Naive B cell (primary cell): ENCODE results near the gene NRIP1. TPM values are rescaled to one million over a fixed set of nuclear protein-coding genes. Genes with fewer than 3 reads are reported as not detected.

Source experiments
- ATAC-seq, 2 donors: fragments of 150-1000 bp; cut with Tn5 transposase; 2 replicates each; pipeline ENCODE4 v1.10.0; 2021; ENCODE audit warnings: low read depth in 2 of 2, mild to moderate bottlenecking in 2 of 2, moderate library complexity in 2 of 2
- DNase-seq: peaks from one replicate; pipeline ENCODE4 v3.0.0; 2022
- H3K27ac Mint-ChIP-seq, 6 donors: one replicate each; pipeline ENCODE4 v1.8.0; 2020 to 2022; ENCODE audit warnings: mild to moderate bottlenecking in 6 of 6, mixed read lengths in 6 of 6, moderate library complexity in 5 of 6, inconsistent platforms in 2 of 6
- H3K27me3 Mint-ChIP-seq, 3 donors: one replicate each; pipeline ENCODE4 v1.8.0; 2021 to 2022; ENCODE audit warnings: mixed read lengths in 3 of 3, mild to moderate bottlenecking in 1 of 3
- H3K36me3 Mint-ChIP-seq, 2 donors: one replicate each; pipeline ENCODE4 v1.8.0; 2020 to 2022; ENCODE audit warnings: mixed read lengths in 2 of 2, inconsistent platforms in 1 of 2, mild to moderate bottlenecking in 1 of 2
- H3K4me1 Mint-ChIP-seq, 3 donors: one replicate each; pipeline ENCODE4 v1.8.0; 2020 to 2022; ENCODE audit warnings: mixed read lengths in 3 of 3, inconsistent platforms in 1 of 3, mild to moderate bottlenecking in 1 of 3, moderate library complexity in 1 of 3
- H3K4me3 Mint-ChIP-seq, 8 donors: one replicate each; pipeline ENCODE4 v1.8.0; 2020 to 2022; ENCODE audit warnings: mild to moderate bottlenecking in 8 of 8, mixed read lengths in 8 of 8, moderate library complexity in 8 of 8, inconsistent platforms in 2 of 8
- H3K9me3 Mint-ChIP-seq, 7 donors: one replicate each; pipeline ENCODE4 v1.8.0; 2020 to 2022; ENCODE audit warnings: mixed read lengths in 7 of 7, mild to moderate bottlenecking in 5 of 7, inconsistent platforms in 2 of 7, moderate library complexity in 1 of 7
- polyA plus RNA-seq, 6 donors: library from polyadenylated mRNA; unstranded; fragments of 300-500 nt; fragmentation: Illumina TruSeq; gene quantifications; one replicate each; pipeline ENCODE4 v1.2.3, GENCODE V29; 2021; ENCODE audit warnings: low read depth in 6 of 6

The NRIP1 gene
- polyA plus RNA-seq, 6 donors from 2014 or later: 43.9 to 73.9 (median 52.2) TPM

GRCh38 chr21:15061747-15062605, 2.8 kb downstream of the NRIP1 start:
- no peaks in the 10 kb centered on the region for H3K36me3 Mint-ChIP-seq
- H3K4me1 Mint-ChIP-seq: peaks cover 51 to 67% (median 65%) of the 10 kb centered on the region in 3 donors
- no peaks in the 10 kb centered on the region for H3K27me3 Mint-ChIP-seq

GRCh38 chr21:15061279-15061678, 3.5 kb downstream of the NRIP1 start:
- peaks cover 56 to 73% (median 72%) of the 10 kb centered on the region in 3 donors for H3K4me1 Mint-ChIP-seq
- H3K27me3 Mint-ChIP-seq: no peaks in the 10 kb centered on the region
- ATAC-seq (no peak), DNase-seq (no peak)
- H3K36me3 Mint-ChIP-seq: no peaks in the 10 kb centered on the region
- H3K4me3 Mint-ChIP-seq: peak overlapping the region; percentile 31 to 99 (median 76)
- H3K27ac Mint-ChIP-seq: peak overlapping the region in 5 of 6 donors; percentile 18 to 92 (median 65)
- no peaks in the 10 kb centered on the region for H3K9me3 Mint-ChIP-seq

More at GRCh38 chr21:15061747-15062605, 2.8 kb downstream of the NRIP1 start:
- Mint-ChIP-seq H3K4me3 (peak overlapping the region; percentile 82 to 99 (median 90)), H3K9me3 (no peaks in the 10 kb centered on the region), H3K27ac (peak overlapping the region; percentile 28 to 92 (median 76))
- ATAC-seq (no peak), DNase-seq (no peak)

- Mint-ChIP-seq H3K27ac (peak overlapping the region in 5 of 6 donors; percentile 1 to 65 (median 6)), H3K9me3 (no peaks in the 10 kb centered on the region), H3K4me3 (peak overlapping the region; percentile 7 to 99 (median 54)), H3K36me3 (no peaks in the 10 kb centered on the region), H3K4me1 (peaks cover 59 to 79% (median 76%) of the 10 kb centered on the region in 3 donors), H3K27me3 (no peaks in the 10 kb centered on the region)
- ATAC-seq: no peak
- DNase-seq: no peak
These were observed 4.1 kb downstream of the NRIP1 start for GRCh38 chr21:15060543-15061175.

GRCh38 chr21:15059397-15059796, 5.4 kb downstream of the NRIP1 start:
- H3K9me3 Mint-ChIP-seq: no peaks in the 10 kb centered on the region
- ATAC-seq (no peak), DNase-seq (no peak)
- H3K27me3 Mint-ChIP-seq: no peaks in the 10 kb centered on the region
- peak overlapping the region in 5 of 8 donors; percentile 45 to 79 (median 75) for H3K4me3 Mint-ChIP-seq
- no peaks in the 10 kb centered on the region for H3K36me3 Mint-ChIP-seq
- H3K4me1 Mint-ChIP-seq: peaks cover 67 to 90% (median 89%) of the 10 kb centered on the region in 3 donors
- peak overlapping the region in 2 of 6 donors; percentile 11 to 53 for H3K27ac Mint-ChIP-seq

GRCh38 chr21:15058854-15059263, 5.9 kb downstream of the NRIP1 start:
- H3K4me3 Mint-ChIP-seq: peak overlapping the region; percentile 13 to 79 (median 70)
- H3K36me3 Mint-ChIP-seq: no peaks in the 10 kb centered on the region
- H3K9me3 Mint-ChIP-seq: no peaks in the 10 kb centered on the region
- peak; percentile 19 to 29 for ATAC-seq
- peaks cover 67 to 96% (median 89%) of the 10 kb centered on the region in 3 donors for H3K4me1 Mint-ChIP-seq
- H3K27me3 Mint-ChIP-seq: no peaks in the 10 kb centered on the region
- DNase-seq: no peak
- peak overlapping the region in 4 of 6 donors; percentile 11 to 69 (median 50) for H3K27ac Mint-ChIP-seq

GRCh38 chr21:15057285-15057684, 7.5 kb downstream of the NRIP1 start:
- Mint-ChIP-seq H3K27me3 (no peaks in the 10 kb centered on the region), H3K4me3 (peak overlapping the region; percentile 21 to 66 (median 43)), H3K9me3 (no peaks in the 10 kb centered on the region), H3K4me1 (peaks cover 61 to 94% (median 84%) of the 10 kb centered on the region in 3 donors), H3K27ac (peak overlapping the region in 1 of 6 donors; percentile 0), H3K36me3 (no peaks in the 10 kb centered on the region)
- ATAC-seq: peak; percentile 27 to 29
- no peak for DNase-seq

GRCh38 chr21:15054606-15055239, 10.1 kb downstream of the NRIP1 start:
- DNase-seq (no peak), ATAC-seq (no peak)
- Mint-ChIP-seq H3K9me3 (no peaks in the 10 kb centered on the region), H3K36me3 (no peaks in the 10 kb centered on the region), H3K27ac (peak overlapping the region in 2 of 6 donors; percentile 1 to 51), H3K4me1 (peaks cover 64 to 92% (median 81%) of the 10 kb centered on the region in 3 donors), H3K27me3 (no peaks in the 10 kb centered on the region), H3K4me3 (peak overlapping the region in 6 of 8 donors; percentile 5 to 51 (median 12))

- Mint-ChIP-seq H3K27ac (peak overlapping the region in 2 of 6 donors; percentile 1 to 69), H3K4me1 (peaks cover 64 to 88% (median 78%) of the 10 kb centered on the region in 3 donors), H3K4me3 (peak overlapping the region in 5 of 8 donors; percentile 2 to 64 (median 16)), H3K9me3 (no peaks in the 10 kb centered on the region), H3K27me3 (no peaks in the 10 kb centered on the region), H3K36me3 (no peaks in the 10 kb centered on the region)
- no peak for DNase-seq
- peak in 1 of 2 donors; percentile 29 for ATAC-seq
These were observed 10.7 kb downstream of the NRIP1 start for GRCh38 chr21:15054089-15054488.

GRCh38 chr21:15053500-15053899, 11.3 kb downstream of the NRIP1 start:
- Mint-ChIP-seq H3K4me1 (peaks cover 61 to 82% (median 72%) of the 10 kb centered on the region in 3 donors), H3K9me3 (no peaks in the 10 kb centered on the region), H3K27ac (peak overlapping the region in 1 of 6 donors; percentile 72), H3K4me3 (peak overlapping the region in 2 of 8 donors; percentile 33 to 75), H3K36me3 (no peaks in the 10 kb centered on the region), H3K27me3 (no peaks in the 10 kb centered on the region)
- DNase-seq: no peak
- ATAC-seq: no peak

- DNase-seq (no peak), ATAC-seq (peak in 1 of 2 donors; percentile 9)
- Mint-ChIP-seq H3K9me3 (no peaks in the 10 kb centered on the region), H3K27ac (peak overlapping the region in 1 of 6 donors; percentile 72), H3K36me3 (no peaks in the 10 kb centered on the region), H3K4me3 (peak overlapping the region; percentile 48 to 84 (median 72)), H3K27me3 (no peaks in the 10 kb centered on the region), H3K4me1 (peaks cover 56 to 77% (median 61%) of the 10 kb centered on the region in 3 donors)
These were observed 12.4 kb downstream of the NRIP1 start for GRCh38 chr21:15052459-15052763.

GRCh38 chr21:15051644-15052458, 12.9 kb downstream of the NRIP1 start:
- peak; percentile 41 to 45 for ATAC-seq
- peak overlapping the region; percentile 48 to 84 (median 72) for H3K4me3 Mint-ChIP-seq
- H3K27me3 Mint-ChIP-seq: no peaks in the 10 kb centered on the region
- peaks cover 54 to 75% (median 58%) of the 10 kb centered on the region in 3 donors for H3K4me1 Mint-ChIP-seq
- H3K27ac Mint-ChIP-seq: peak overlapping the region in 4 of 6 donors; percentile 9 to 90 (median 46)
- H3K9me3 Mint-ChIP-seq: peaks cover 0 to 5% (median 0%) of the 10 kb centered on the region in 7 donors
- no peak for DNase-seq
- H3K36me3 Mint-ChIP-seq: peaks cover 3 to 4% of the 10 kb centered on the region in 2 donors

GRCh38 chr21:15050568-15051377, 14.0 kb downstream of the NRIP1 start:
- H3K4me1 Mint-ChIP-seq: peaks cover 56 to 73% (median 60%) of the 10 kb centered on the region in 3 donors
- peaks cover 0 to 5% (median 0%) of the 10 kb centered on the region in 7 donors for H3K9me3 Mint-ChIP-seq
- peaks cover 8 to 13% of the 10 kb centered on the region in 2 donors for H3K36me3 Mint-ChIP-seq
- peak overlapping the region in 7 of 8 donors; percentile 38 to 84 (median 70) for H3K4me3 Mint-ChIP-seq
- DNase-seq (no peak), ATAC-seq (peak; percentile 31 to 36)
- H3K27me3 Mint-ChIP-seq: no peaks in the 10 kb centered on the region
- H3K27ac Mint-ChIP-seq: peak overlapping the region in 5 of 6 donors; percentile 4 to 72 (median 61)
